D721Med (cell line): ENCODE measurements around the gene CFB.
"Not testable (repeated sequence)": the region's sequence is repeated elsewhere in the genome, so short reads cannot be mapped to it uniquely, and the experiment has no call there.

Source experiments
- DNase-seq: peaks from one replicate; pipeline ENCODE4 v3.0.0; 2011; ENCODE audit warnings: low spot score; ENCODE audit not compliant: insufficient read length
- FAIRE-seq: peaks from 2 replicates; lab custom pipeline; 2011; peaks lifted over from hg19 to GRCh38; lab: Jason Lieb, UNC
- TF ChIP-seq, protein P1 (sequence below): IDR thresholded peaks from 2 replicates; pipeline ENCODE4 v1.5.1; 2012; ENCODE audit warnings: mild to moderate bottlenecking, control low read depth; ENCODE audit not compliant: insufficient read depth; ENCODE audit errors: missing control alignments

The CFB gene

DNA sequence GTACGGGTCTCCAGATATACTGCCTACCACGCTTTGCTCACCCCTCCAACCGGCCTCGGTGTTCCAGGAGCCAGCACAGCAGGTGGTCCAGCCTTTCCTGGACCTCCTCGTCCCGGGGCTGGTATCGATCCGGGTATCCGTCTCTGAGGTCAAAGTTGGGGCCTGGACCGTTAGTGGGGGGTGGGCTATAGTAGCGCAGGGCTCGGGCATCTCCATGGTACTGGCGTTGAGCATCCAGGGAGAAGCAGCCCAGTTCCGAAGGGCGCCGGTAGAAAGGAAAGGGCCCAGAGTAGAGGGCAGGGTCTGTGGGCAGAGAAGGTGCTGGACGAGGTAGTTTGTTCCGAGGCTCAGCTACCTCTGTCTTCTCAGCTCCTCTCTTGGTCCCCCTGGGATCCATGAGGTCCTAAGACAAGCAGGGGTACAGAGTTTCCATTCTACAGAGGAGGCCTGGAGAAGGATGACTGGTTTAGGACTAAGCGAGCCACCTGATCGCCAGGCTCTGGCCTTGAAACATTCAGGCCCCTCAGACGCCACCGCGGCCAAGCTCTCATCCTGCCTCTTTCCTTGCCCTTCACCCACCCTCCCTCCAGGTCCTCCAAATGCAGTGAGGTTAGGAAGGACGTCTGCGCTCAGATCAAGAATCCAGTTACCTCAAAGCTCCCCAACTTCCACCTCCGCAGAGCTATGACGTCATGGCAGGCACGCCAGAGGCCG lies 25.5 kb downstream of the CFB start:
- TF ChIP-seq, protein P1, sequence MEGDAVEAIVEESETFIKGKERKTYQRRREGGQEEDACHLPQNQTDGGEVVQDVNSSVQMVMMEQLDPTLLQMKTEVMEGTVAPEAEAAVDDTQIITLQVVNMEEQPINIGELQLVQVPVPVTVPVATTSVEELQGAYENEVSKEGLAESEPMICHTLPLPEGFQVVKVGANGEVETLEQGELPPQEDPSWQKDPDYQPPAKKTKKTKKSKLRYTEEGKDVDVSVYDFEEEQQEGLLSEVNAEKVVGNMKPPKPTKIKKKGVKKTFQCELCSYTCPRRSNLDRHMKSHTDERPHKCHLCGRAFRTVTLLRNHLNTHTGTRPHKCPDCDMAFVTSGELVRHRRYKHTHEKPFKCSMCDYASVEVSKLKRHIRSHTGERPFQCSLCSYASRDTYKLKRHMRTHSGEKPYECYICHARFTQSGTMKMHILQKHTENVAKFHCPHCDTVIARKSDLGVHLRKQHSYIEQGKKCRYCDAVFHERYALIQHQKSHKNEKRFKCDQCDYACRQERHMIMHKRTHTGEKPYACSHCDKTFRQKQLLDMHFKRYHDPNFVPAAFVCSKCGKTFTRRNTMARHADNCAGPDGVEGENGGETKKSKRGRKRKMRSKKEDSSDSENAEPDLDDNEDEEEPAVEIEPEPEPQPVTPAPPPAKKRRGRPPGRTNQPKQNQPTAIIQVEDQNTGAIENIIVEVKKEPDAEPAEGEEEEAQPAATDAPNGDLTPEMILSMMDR = no peak
- DNase-seq (no peak), FAIRE-seq (no peak)

GRCh38 chr6:31971993-31972708 lies 26.3 kb downstream of the CFB start, which contains the start of gene DXO:
Gene DXO (minus strand): TSS chr6:31972138. CDS start chr6:31971675, 463 bp downstream.
- FAIRE-seq (no peak), DNase-seq (peak; percentile 94)
- TF ChIP-seq, protein P1 = no peak

DNA sequence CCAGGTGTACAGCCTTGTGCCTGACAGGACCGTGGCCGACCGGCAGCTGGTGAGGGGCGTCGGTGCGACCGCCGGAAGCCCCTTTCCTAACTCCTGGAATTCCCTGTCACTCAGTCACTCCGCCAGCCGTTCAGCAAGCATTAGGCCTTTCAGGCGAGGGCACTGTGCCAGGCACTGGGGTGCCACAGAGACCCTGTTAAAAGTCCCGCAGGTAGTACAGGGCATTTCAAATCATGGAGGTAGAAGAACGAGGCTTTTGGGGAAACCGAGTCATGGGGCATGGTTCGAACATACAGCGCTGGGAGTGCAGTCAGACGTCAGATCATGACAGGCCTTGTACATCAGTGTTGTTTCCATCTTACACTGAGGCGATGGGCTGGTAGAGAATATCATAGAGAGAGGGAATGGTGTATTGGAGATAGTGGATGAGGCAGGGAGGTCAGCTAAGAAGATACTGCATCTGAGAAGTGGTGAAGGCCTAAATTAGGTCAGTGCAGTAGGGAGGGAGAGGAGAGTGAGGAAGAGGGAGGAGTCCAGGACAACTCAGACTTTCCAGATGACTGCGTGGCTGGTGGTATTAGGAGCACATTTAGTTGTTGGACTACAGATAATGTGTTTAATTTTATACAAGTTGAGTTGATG lies 26.9 kb downstream of the CFB start:
- FAIRE-seq = no peak

GRCh38 chr6:31976065-31976464 lies 30.2 kb downstream of the CFB start:
- FAIRE-seq = not testable (repeated sequence)

More for the DNA sequence above, 26.9 kb downstream of the CFB start:
- TF ChIP-seq, protein P1 = no peak
- DNase-seq = no peak

GRCh38 chr6:31977816-31978431 lies 32.0 kb downstream of the CFB start:
- no peak for FAIRE-seq
- no peak for DNase-seq

More at GRCh38 chr6:31976065-31976464, 30.2 kb downstream of the CFB start:
- DNase-seq = not testable (repeated sequence)

DNA sequence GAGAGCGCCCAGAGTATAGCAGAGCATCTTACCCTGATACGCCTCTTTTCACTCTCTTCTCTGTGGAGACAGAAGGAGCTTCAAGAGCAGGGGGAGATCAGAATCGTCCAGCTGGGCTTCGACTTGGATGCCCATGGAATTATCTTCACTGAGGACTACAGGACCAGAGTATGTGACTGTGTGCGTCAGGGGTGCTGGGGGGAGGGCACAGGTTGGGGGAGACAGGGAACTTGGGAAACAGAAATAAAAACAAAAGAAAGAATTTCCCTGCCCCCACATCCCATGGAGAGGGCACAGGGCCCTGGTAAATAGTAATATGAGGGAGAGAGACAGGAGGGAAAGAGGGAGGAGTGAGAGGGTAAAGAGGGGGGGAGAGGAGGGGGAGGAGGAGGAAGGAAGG lies 32.9 kb downstream of the CFB start:
- no peak for FAIRE-seq
- TF ChIP-seq, protein P1 = no peak
- no peak for DNase-seq

More at GRCh38 chr6:31977816-31978431, 32.0 kb downstream of the CFB start:
- TF ChIP-seq, protein P1 = no peak
